SU-DHL-6 (cell line): ENCODE measurements around the gene PPIP5K2.

Source experiments
- CTCF ChIP-seq: fragments of 200-600 bp; sonication (generic); IDR thresholded peaks from one replicate; pipeline ENCODE4 v1.5.1; 2017; ENCODE audit warnings: antibody characterized with exemption, mild to moderate bottlenecking, low read length, moderate library complexity; ENCODE audit not compliant: insufficient read depth, poor library complexity, severe bottlenecking
- EZH2phosphoT487 ChIP-seq: fragments of 200-600 bp; sonication (generic), shearing (Covaris generic); conservative IDR thresholded peaks from 2 replicates; pipeline ENCODE4 v1.6.1; 2018; ENCODE audit warnings: mild to moderate bottlenecking, antibody characterized with exemption, low read length, moderate library complexity, mixed read lengths

GRCh38 chr5:103109277-103109676, 10.8 kb upstream of the PPIP5K2 start:
- TF ChIP-seq CTCF (no peak), EZH2phosphoT487 (no peak)
